Hepatocyte (in vitro differentiated cells): Measurements from ENCODE around the gene EBPL. TPM values are rescaled to one million over a fixed set of nuclear protein-coding genes. Genes with fewer than 3 reads are reported as not detected.

ENCODE experiments used
- DNase-seq: peaks from one replicate; pipeline ENCODE4 v3.0.0-alpha.2; 2016; ENCODE audit warnings: low spot score
- H2AFZ ChIP-seq: fragments of 200-600 bp; sonication (generic); 2 replicates; pipeline ENCODE4 v1.6.0; 2016; ENCODE audit warnings: antibody characterized with exemption, mild to moderate bottlenecking
- H3K27ac ChIP-seq: fragments of 200-600 bp; sonication (generic); 2 replicates; pipeline ENCODE4 v1.5.1; 2016; ENCODE audit warnings: mild to moderate bottlenecking
- H3K27me3 ChIP-seq: fragments of 200-600 bp; sonication (generic); 2 replicates; pipeline ENCODE4 v1.6.1; 2016
- H3K36me3 ChIP-seq: fragments of 200-600 bp; sonication (generic); replicated peaks from 2 replicates; pipeline ENCODE4 v1.5.1; 2016; ENCODE audit warnings: low read depth; ENCODE audit not compliant: insufficient read depth
- H3K4me1 ChIP-seq: fragments of 200-600 bp; sonication (generic); 2 replicates; pipeline ENCODE4 v1.5.1; 2016; ENCODE audit warnings: mild to moderate bottlenecking, moderate library complexity; ENCODE audit not compliant: insufficient read depth
- H3K4me2 ChIP-seq: fragments of 200-600 bp; sonication (generic); 2 replicates; pipeline ENCODE4 v1.6.0; 2016
- H3K4me3 ChIP-seq: fragments of 200-600 bp; sonication (generic); 2 replicates; pipeline ENCODE4 v1.5.1; 2016; ENCODE audit warnings: mild to moderate bottlenecking
- H3K79me2 ChIP-seq: fragments of 200-600 bp; sonication (generic); 2 replicates; pipeline ENCODE4 v1.6.0; 2017; ENCODE audit warnings: mild to moderate bottlenecking
- H3K9me2 ChIP-seq: fragments of 200-600 bp; sonication (generic); replicated peaks from 2 replicates; pipeline ENCODE4 v1.6.0; 2017; ENCODE audit warnings: mild to moderate bottlenecking; ENCODE audit not compliant: insufficient read depth
- H3K9me3 ChIP-seq: fragments of 200-600 bp; sonication (generic); 2 replicates; pipeline ENCODE4 v1.5.1; 2016; ENCODE audit warnings: low read depth, mild to moderate bottlenecking
- H4K20me1 ChIP-seq: fragments of 200-600 bp; sonication (generic); 2 replicates; pipeline ENCODE4 v1.6.0; 2016; ENCODE audit warnings: mild to moderate bottlenecking; ENCODE audit not compliant: insufficient read depth, poor library complexity, severe bottlenecking
- CTCF ChIP-seq: fragments of 200-600 bp; sonication (generic); IDR thresholded peaks from 2 replicates; pipeline ENCODE4 v1.5.1; 2016; ENCODE audit warnings: antibody characterized with exemption, mild to moderate bottlenecking; ENCODE audit not compliant: poor library complexity
- EZH2 ChIP-seq: fragments of 200-600 bp; sonication (generic); IDR thresholded peaks from 2 replicates; pipeline ENCODE4 v1.6.1; 2016; ENCODE audit warnings: antibody characterized with exemption, mild to moderate bottlenecking, borderline replicate concordance
- EZH2phosphoT487 ChIP-seq: fragments of 200-600 bp; sonication (generic); IDR thresholded peaks from one replicate; pipeline ENCODE4 v1.6.1; 2018; ENCODE audit warnings: antibody characterized with exemption, mild to moderate bottlenecking, low read depth, moderate library complexity; ENCODE audit not compliant: unreplicated experiment, severe bottlenecking
- WGBS: methylation state at CpG from one replicate; pipeline ENCODE4 v1.1.6; 2016; ENCODE audit warnings: low lambda C conversion rate; ENCODE audit errors: missing lambda C conversion rate; 5-methylcytosine and 5-hydroxymethylcytosine counted together
- polyA plus RNA-seq: library from polyadenylated mRNA; unstranded; fragments of >200 nt; fragmentation: Nextera tagmentation; extraction: Ambion mirVana; gene quantifications from 2 replicates; pipeline ENCODE4 v1.2.1, GENCODE V29; 2016
- total RNA-seq: library from RNA; depleted of rRNA; stranded (reverse); fragments of >200 nt; gene quantifications from 2 replicates; pipeline ENCODE4 v1.2.3, GENCODE V29; 2014

The EBPL gene
- total and polyA plus RNA-seq, 2 experiments from 2014 or later = 135 to 180 TPM

GRCh38 chr13:49638744-49639072 lies 52.6 kb downstream of the EBPL start:
- WGBS = 81% methylated on average over 2 of the region's 2 CpGs
- H3K4me2 ChIP-seq = no peak overlapping the region
- TF ChIP-seq EZH2phosphoT487 (no peak), CTCF (no peak), EZH2 (no peak)
- H4K20me1 ChIP-seq = no peaks in the 10 kb centered on the region
- H3K79me2 ChIP-seq = no peaks in the 10 kb centered on the region
- H3K27me3 ChIP-seq = no peaks in the 10 kb centered on the region
- H3K4me3 ChIP-seq = no peak overlapping the region
- no peaks in the 10 kb centered on the region for H3K4me1 ChIP-seq
- H3K36me3 ChIP-seq = no peaks in the 10 kb centered on the region
- no peak overlapping the region for H2AFZ ChIP-seq
- H3K9me3 ChIP-seq = no peaks in the 10 kb centered on the region
- H3K27ac ChIP-seq = no peak overlapping the region
- no peak for DNase-seq
- no peaks in the 10 kb centered on the region for H3K9me2 ChIP-seq

GRCh38 chr13:49638030-49638743 lies 53.1 kb downstream of the EBPL start:
- no peak overlapping the region for H3K4me2 ChIP-seq
- no peak overlapping the region for H3K4me3 ChIP-seq
- TF ChIP-seq EZH2phosphoT487 = no peak
- no peak for TF ChIP-seq EZH2
- TF ChIP-seq CTCF = no peak
- H3K79me2 ChIP-seq = no peaks in the 10 kb centered on the region
- H2AFZ ChIP-seq = no peak overlapping the region
- no peaks in the 10 kb centered on the region for H3K27me3 ChIP-seq
- H4K20me1 ChIP-seq = no peaks in the 10 kb centered on the region
- H3K9me3 ChIP-seq = no peaks in the 10 kb centered on the region
- DNase-seq = no peak
- H3K36me3 ChIP-seq = no peaks in the 10 kb centered on the region
- H3K9me2 ChIP-seq = no peaks in the 10 kb centered on the region
- H3K4me1 ChIP-seq = no peaks in the 10 kb centered on the region
- H3K27ac ChIP-seq = no peak overlapping the region
- 89% methylated on average over 4 of the region's 4 CpGs for WGBS

- no peaks in the 10 kb centered on the region for H3K36me3 ChIP-seq
- DNase-seq = no peak
- no peaks in the 10 kb centered on the region for H4K20me1 ChIP-seq
- TF ChIP-seq EZH2phosphoT487 = no peak
- no peak for TF ChIP-seq EZH2
- no peak for TF ChIP-seq CTCF
- H3K4me3 ChIP-seq = no peak overlapping the region
- H3K27ac ChIP-seq = no peak overlapping the region
- H3K9me2 ChIP-seq = no peaks in the 10 kb centered on the region
- H3K79me2 ChIP-seq = no peaks in the 10 kb centered on the region
- no peaks in the 10 kb centered on the region for H3K27me3 ChIP-seq
- no peaks in the 10 kb centered on the region for H3K4me1 ChIP-seq
- 98% methylated on average over 5 of the region's 5 CpGs for WGBS
- H2AFZ ChIP-seq = no peak overlapping the region
- H3K9me3 ChIP-seq = no peaks in the 10 kb centered on the region
- no peak overlapping the region for H3K4me2 ChIP-seq
Observed at GRCh38 chr13:49636705-49637104, 54.6 kb downstream of the EBPL start.
